ENCODE measurements around the gene PSG4. TPM values are rescaled to one million over a fixed set of nuclear protein-coding genes. Genes with fewer than 3 reads are reported as not detected.
"Not testable (repeated sequence)": the region's sequence is repeated elsewhere in the genome, so short reads cannot be mapped to it uniquely, and the experiment has no call there.

PSG4 gene
- total RNA-seq, 1 donor from 2014 or later: not detected

GRCh38 chr19:43181869-43182771 lies 23.3 kb downstream of the PSG4 start:
- H3K4me1 Mint-ChIP-seq (ENCODE audit: low read depth); H3K27me3 Mint-ChIP-seq (ENCODE audit: low read depth); H3K36me3 Mint-ChIP-seq (ENCODE audit: low read depth); H3K27ac Mint-ChIP-seq (ENCODE audit: unreplicated experiment); DNase-seq (ENCODE audit: low spot score); H3K4me3 Mint-ChIP-seq (ENCODE audit: unreplicated experiment): not testable (repeated sequence)
- peaks cover 32% of the 10 kb centered on the region for H3K9me3 Mint-ChIP-seq (ENCODE audit: low read depth)

DNA sequence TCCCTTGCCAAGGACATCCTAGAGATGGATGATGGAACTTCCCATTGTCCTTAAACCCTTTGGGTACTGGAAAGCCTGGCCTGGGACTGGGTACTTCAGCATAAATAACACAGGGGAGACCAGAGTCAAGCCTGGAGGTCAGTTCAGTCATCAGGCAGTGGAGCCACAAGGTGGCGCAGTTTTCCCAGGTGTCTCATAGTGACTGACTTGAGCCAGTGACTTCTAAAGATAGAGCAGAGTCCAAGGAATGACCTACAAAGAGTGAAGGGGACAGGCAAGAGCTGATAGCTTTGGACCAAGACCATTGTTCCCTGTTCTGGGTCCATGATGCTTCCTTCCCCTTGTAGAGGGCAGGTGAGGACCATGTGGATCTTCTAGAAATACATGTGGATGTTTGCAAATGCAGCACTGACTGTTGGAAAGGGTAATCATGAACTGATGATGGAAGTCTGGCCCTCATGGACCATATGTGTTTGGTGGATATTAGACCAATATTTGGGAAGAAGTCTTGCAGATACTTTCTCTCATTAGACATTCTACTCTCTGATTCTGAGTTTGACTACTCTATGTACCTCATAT lies 25.8 kb downstream of the PSG4 start:
- H3K4me1 Mint-ChIP-seq (ENCODE audit: low read depth); H3K27me3 Mint-ChIP-seq (ENCODE audit: low read depth); H3K36me3 Mint-ChIP-seq (ENCODE audit: low read depth); DNase-seq (ENCODE audit: low spot score); H3K27ac Mint-ChIP-seq (ENCODE audit: unreplicated experiment); H3K4me3 Mint-ChIP-seq (ENCODE audit: unreplicated experiment): not testable (repeated sequence)
- peaks cover 28% of the 10 kb centered on the region for H3K9me3 Mint-ChIP-seq (ENCODE audit: low read depth)

GRCh38 chr19:43178577-43178976 lies 26.9 kb downstream of the PSG4 start:
- H3K27me3 Mint-ChIP-seq (ENCODE audit: low read depth); H3K27ac Mint-ChIP-seq (ENCODE audit: unreplicated experiment); H3K4me1 Mint-ChIP-seq (ENCODE audit: low read depth); DNase-seq (ENCODE audit: low spot score); H3K4me3 Mint-ChIP-seq (ENCODE audit: unreplicated experiment); H3K36me3 Mint-ChIP-seq (ENCODE audit: low read depth): not testable (repeated sequence)
- H3K9me3 Mint-ChIP-seq (ENCODE audit: low read depth): peaks cover 29% of the 10 kb centered on the region

- not testable (repeated sequence) for H3K36me3 Mint-ChIP-seq (ENCODE audit: low read depth); H3K27ac Mint-ChIP-seq (ENCODE audit: unreplicated experiment); H3K27me3 Mint-ChIP-seq (ENCODE audit: low read depth); H3K4me3 Mint-ChIP-seq (ENCODE audit: unreplicated experiment); DNase-seq (ENCODE audit: low spot score); H3K4me1 Mint-ChIP-seq (ENCODE audit: low read depth)
- H3K9me3 Mint-ChIP-seq (ENCODE audit: low read depth): peaks cover 44% of the 10 kb centered on the region
These were observed 39.5 kb downstream of the PSG4 start for GRCh38 chr19:43165906-43166305.

DNA sequence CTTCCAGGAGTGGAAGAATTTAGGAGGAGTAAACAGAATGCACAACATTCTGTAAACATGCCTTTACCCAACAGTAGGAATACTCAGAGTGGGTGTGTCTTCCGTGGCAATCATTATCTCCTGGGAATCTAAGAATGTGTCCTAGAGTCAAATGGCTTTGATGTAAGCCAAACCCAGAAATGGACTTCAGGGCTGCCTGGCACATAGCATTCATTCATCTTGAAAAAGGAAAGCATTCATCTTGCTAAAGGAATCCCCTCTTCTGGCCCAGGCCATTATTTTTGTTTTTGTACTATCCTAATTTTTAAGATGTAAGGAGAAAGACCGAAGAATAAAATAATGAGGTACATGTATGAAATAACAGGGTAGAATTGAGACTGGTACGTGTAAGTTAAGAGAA lies 42.3 kb downstream of the PSG4 start:
- not testable (repeated sequence) for H3K27ac Mint-ChIP-seq (ENCODE audit: unreplicated experiment); H3K4me1 Mint-ChIP-seq (ENCODE audit: low read depth); H3K27me3 Mint-ChIP-seq (ENCODE audit: low read depth); DNase-seq (ENCODE audit: low spot score); H3K36me3 Mint-ChIP-seq (ENCODE audit: low read depth); H3K4me3 Mint-ChIP-seq (ENCODE audit: unreplicated experiment)
- H3K9me3 Mint-ChIP-seq (ENCODE audit: low read depth): peaks cover 44% of the 10 kb centered on the region

DNA sequence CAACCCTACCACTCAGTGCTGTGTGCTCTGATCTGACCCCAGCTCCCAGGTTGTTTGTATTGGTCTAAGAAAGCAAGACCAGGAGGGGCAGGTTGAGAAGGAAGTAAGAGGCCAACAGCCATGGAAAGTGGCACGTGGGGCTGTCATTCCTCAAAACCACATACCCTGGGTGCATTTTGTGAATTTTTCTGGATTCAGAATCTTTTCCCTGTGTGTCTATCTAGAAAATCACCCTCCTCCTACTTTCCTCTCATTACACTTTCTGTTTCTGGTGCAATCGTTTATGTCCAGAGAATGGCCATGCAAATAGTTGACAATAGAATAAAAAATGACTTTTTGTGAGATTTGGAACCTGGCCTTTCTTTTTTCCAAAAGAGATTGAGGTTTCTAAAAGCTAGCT lies 43.2 kb downstream of the PSG4 start:
- H3K4me1 Mint-ChIP-seq (ENCODE audit: low read depth); H3K4me3 Mint-ChIP-seq (ENCODE audit: unreplicated experiment); H3K27me3 Mint-ChIP-seq (ENCODE audit: low read depth); DNase-seq (ENCODE audit: low spot score); H3K36me3 Mint-ChIP-seq (ENCODE audit: low read depth); H3K27ac Mint-ChIP-seq (ENCODE audit: unreplicated experiment): not testable (repeated sequence)
- peaks cover 47% of the 10 kb centered on the region for H3K9me3 Mint-ChIP-seq (ENCODE audit: low read depth)

- Mint-ChIP-seq H3K27ac (ENCODE audit: unreplicated experiment) (no peak overlapping the region), H3K4me1 (ENCODE audit: low read depth) (no peaks in the 10 kb centered on the region), H3K9me3 (ENCODE audit: low read depth) (peaks cover 58% of the 10 kb centered on the region), H3K27me3 (ENCODE audit: low read depth) (no peaks in the 10 kb centered on the region), H3K36me3 (ENCODE audit: low read depth) (no peaks in the 10 kb centered on the region), H3K4me3 (ENCODE audit: unreplicated experiment) (no peak overlapping the region)
- TF ChIP-seq, protein P1, sequence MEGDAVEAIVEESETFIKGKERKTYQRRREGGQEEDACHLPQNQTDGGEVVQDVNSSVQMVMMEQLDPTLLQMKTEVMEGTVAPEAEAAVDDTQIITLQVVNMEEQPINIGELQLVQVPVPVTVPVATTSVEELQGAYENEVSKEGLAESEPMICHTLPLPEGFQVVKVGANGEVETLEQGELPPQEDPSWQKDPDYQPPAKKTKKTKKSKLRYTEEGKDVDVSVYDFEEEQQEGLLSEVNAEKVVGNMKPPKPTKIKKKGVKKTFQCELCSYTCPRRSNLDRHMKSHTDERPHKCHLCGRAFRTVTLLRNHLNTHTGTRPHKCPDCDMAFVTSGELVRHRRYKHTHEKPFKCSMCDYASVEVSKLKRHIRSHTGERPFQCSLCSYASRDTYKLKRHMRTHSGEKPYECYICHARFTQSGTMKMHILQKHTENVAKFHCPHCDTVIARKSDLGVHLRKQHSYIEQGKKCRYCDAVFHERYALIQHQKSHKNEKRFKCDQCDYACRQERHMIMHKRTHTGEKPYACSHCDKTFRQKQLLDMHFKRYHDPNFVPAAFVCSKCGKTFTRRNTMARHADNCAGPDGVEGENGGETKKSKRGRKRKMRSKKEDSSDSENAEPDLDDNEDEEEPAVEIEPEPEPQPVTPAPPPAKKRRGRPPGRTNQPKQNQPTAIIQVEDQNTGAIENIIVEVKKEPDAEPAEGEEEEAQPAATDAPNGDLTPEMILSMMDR (IDR thresholded peaks at IDR 0.05): no peak
- DNase-seq (ENCODE audit: low spot score): no peak
These were observed 53.2 kb downstream of the PSG4 start for GRCh38 chr19:43152214-43152613.

- H3K4me1 Mint-ChIP-seq (ENCODE audit: low read depth); H3K36me3 Mint-ChIP-seq (ENCODE audit: low read depth); H3K27me3 Mint-ChIP-seq (ENCODE audit: low read depth); H3K4me3 Mint-ChIP-seq (ENCODE audit: unreplicated experiment); DNase-seq (ENCODE audit: low spot score); H3K27ac Mint-ChIP-seq (ENCODE audit: unreplicated experiment): not testable (repeated sequence)
- peaks cover 59% of the 10 kb centered on the region for H3K9me3 Mint-ChIP-seq (ENCODE audit: low read depth)
These were observed 55.6 kb downstream of the PSG4 start for GRCh38 chr19:43149788-43150187.

All from chondrocyte (in vitro differentiated cells).